GM12878 (cell line): ENCODE results near the gene EME2. TPM values are rescaled to one million over a fixed set of nuclear protein-coding genes. Genes with fewer than 3 reads are reported as not detected.
A peak's percentile ranks its signal among the peaks of the same experiment; 100 is the strongest.

ENCODE experiments used
- ATAC-seq: fragments of 200-7000 bp; cut with Tn5 transposase; 3 replicates; pipeline ENCODE4 v1.9.1; 2020; ENCODE audit warnings: mild to moderate bottlenecking, moderate library complexity
- BruUV-seq: library from RNA; stranded (reverse); fragments of 400-500 nt; replicated peaks from 2 replicates; lab custom pipeline; 2021; lab: Mats Ljungman, UMichigan
- CTCF ChIA-PET: fragments of 300-600 bp; sonication (Branson Sonifier 250); formaldehyde crosslinking; extraction: SDS; loops from one replicate; lab custom pipeline; 2021; ENCODE audit warnings: inconsistent platforms; lab: Yijun Ruan, JAX
- POLR2A ChIA-PET: fragments of 350-600 bp; formaldehyde crosslinking; extraction: SDS; loops from one replicate; lab custom pipeline; 2021; ENCODE audit warnings: inconsistent platforms; lab: Charles Lee
- RAD21 ChIA-PET: fragments of 300-600 bp; sonication (Branson Sonifier 250); formaldehyde crosslinking; loops from one replicate; lab custom pipeline; 2023; ENCODE audit warnings: antibody characterized with exemption; ENCODE audit not compliant: unreplicated experiment; lab: Charles Lee
- SMC1A ChIA-PET: fragments of 300-600 bp; sonication (Branson Sonifier 250); formaldehyde crosslinking; loops from one replicate; lab custom pipeline; 2023; ENCODE audit not compliant: unreplicated experiment, uncharacterized antibody; lab: Charles Lee
- DNase-seq: peaks from one replicate; pipeline ENCODE4 v3.0.0-alpha.2; 2011; ENCODE audit warnings: low read depth, low spot score
- FAIRE-seq: peaks from 3 replicates; lab custom pipeline; 2011; peaks lifted over from hg19 to GRCh38; lab: Jason Lieb, UNC
- H2AFZ ChIP-seq: 2 replicates; pipeline ENCODE4 v1.6.0; 2011; ENCODE audit warnings: low read depth, low read length, control low read depth; ENCODE audit not compliant: control insufficient read depth
- H3K27ac ChIP-seq: 2 replicates; pipeline ENCODE4 v1.5.1; 2011; ENCODE audit warnings: control low read depth; ENCODE audit not compliant: control insufficient read depth, insufficient read depth
- H3K27me3 ChIP-seq, 2 experiments: replicated peaks in 1 of 2; 2 replicates each; pipeline versions ENCODE4 v1.6.0 to v1.6.1; 2011; ENCODE audit warnings: low read length in 1 of 2; ENCODE audit not compliant: control insufficient read depth in 2 of 2, insufficient read depth in 2 of 2
- H3K36me3 ChIP-seq, 2 experiments: 2 replicates each; pipeline ENCODE4 v1.5.1; 2011; ENCODE audit warnings: low read length in 1 of 2; ENCODE audit not compliant: control insufficient read depth in 2 of 2, insufficient read depth in 2 of 2
- H3K4me1 ChIP-seq: 2 replicates; pipeline ENCODE4 v1.6.1; 2011; ENCODE audit warnings: mild to moderate bottlenecking, low read length, moderate library complexity, mixed read lengths; ENCODE audit not compliant: control insufficient read depth, insufficient read depth
- H3K4me2 ChIP-seq: 2 replicates; pipeline ENCODE4 v1.6.0; 2011; ENCODE audit warnings: control low read depth; ENCODE audit not compliant: control insufficient read depth, insufficient read depth
- H3K4me3 ChIP-seq: fragments of 200-600 bp; sonication (generic); 2 replicates; pipeline ENCODE4 v1.5.1; 2016
- H3K79me2 ChIP-seq: 2 replicates; pipeline ENCODE4 v1.6.0; 2011; ENCODE audit warnings: low read length; ENCODE audit not compliant: control insufficient read depth, insufficient read depth
- H3K9ac ChIP-seq: 2 replicates; pipeline ENCODE4 v1.8.0; 2011; ENCODE audit warnings: low read length, control low read depth, mixed read lengths; ENCODE audit not compliant: control insufficient read depth, insufficient read depth
- H3K9me3 ChIP-seq: replicated peaks from 3 replicates; pipeline ENCODE4 v1.5.1; 2011; ENCODE audit warnings: mild to moderate bottlenecking, low read length; ENCODE audit not compliant: control insufficient read depth, insufficient read depth
- H4K20me1 ChIP-seq: 2 replicates; pipeline ENCODE4 v1.6.0; 2011; ENCODE audit not compliant: control insufficient read depth, insufficient read depth
- CEBPB ChIP-seq, 2 experiments: fragments of 150-350 bp in 1 of 2; IDR thresholded peaks; 2 replicates each; pipeline ENCODE4 v1.6.1; 2012 to 2014; ENCODE audit warnings: low read depth in 2 of 2, low read length in 2 of 2, borderline replicate concordance in 1 of 2, inconsistent platforms in 1 of 2
- EZH2 ChIP-seq: IDR thresholded peaks from 2 replicates; pipeline ENCODE4 v1.6.1; 2012; ENCODE audit warnings: low read depth, mild to moderate bottlenecking, control low read depth, inconsistent platforms, low read length, borderline replicate concordance; ENCODE audit not compliant: control insufficient read depth
- MEF2B ChIP-seq: fragments of 450-650 bp; IDR thresholded peaks from 2 replicates; pipeline ENCODE4 v1.6.1; 2018; ENCODE audit warnings: mild to moderate bottlenecking, moderate library complexity; ENCODE audit not compliant: partially characterized antibody, poor library complexity, severe bottlenecking
- MXI1 ChIP-seq: fragments of 150-350 bp; IDR thresholded peaks from 2 replicates; pipeline ENCODE4 v1.6.1; 2011; ENCODE audit warnings: low read depth, mild to moderate bottlenecking, inconsistent platforms, low read length, improper control_type of control experiment
- MYB ChIP-seq: fragments of 150-350 bp; IDR thresholded peaks from 2 replicates; pipeline ENCODE4 v1.6.1; 2014; ENCODE audit warnings: mild to moderate bottlenecking, low read depth, low read length, borderline replicate concordance
- NFIC ChIP-seq: IDR thresholded peaks from 2 replicates; pipeline ENCODE4 v1.6.1; 2012; ENCODE audit warnings: low read depth, mild to moderate bottlenecking, inconsistent platforms, low read length, moderate library complexity
- NFYB ChIP-seq: IDR thresholded peaks from 2 replicates; pipeline ENCODE4 v1.6.1; 2011; ENCODE audit warnings: low read depth, mild to moderate bottlenecking, low read length, improper control_type of control experiment, moderate library complexity; ENCODE audit not compliant: insufficient read depth
- POU2F2 ChIP-seq: IDR thresholded peaks from 3 replicates; pipeline ENCODE4 v1.6.1; 2011; ENCODE audit warnings: low read depth, mild to moderate bottlenecking, low read length, borderline replicate concordance
- RAD21 ChIP-seq: IDR thresholded peaks from 2 replicates; pipeline ENCODE4 v1.6.1; 2011; ENCODE audit warnings: mild to moderate bottlenecking, low read depth, low read length, moderate library complexity; ENCODE audit not compliant: insufficient read depth
- RUNX3 ChIP-seq: IDR thresholded peaks from 2 replicates; pipeline ENCODE4 v1.6.1; 2012; ENCODE audit warnings: low read length, inconsistent platforms
- SIX5 ChIP-seq: IDR thresholded peaks from 2 replicates; pipeline ENCODE4 v1.6.1; 2011; ENCODE audit warnings: mild to moderate bottlenecking, low read depth, low read length, moderate library complexity; ENCODE audit not compliant: severe bottlenecking
- SMAD1 ChIP-seq: fragments of 450-650 bp; IDR thresholded peaks from 2 replicates; pipeline ENCODE4 v1.6.1; 2018; ENCODE audit warnings: mild to moderate bottlenecking, low read depth; ENCODE audit not compliant: partially characterized antibody
- SMC3 ChIP-seq: IDR thresholded peaks from 2 replicates; pipeline ENCODE4 v1.6.1; 2011; ENCODE audit warnings: low read length, improper control_type of control experiment, borderline replicate concordance
- SREBF1 ChIP-seq: IDR thresholded peaks from 2 replicates; pipeline ENCODE4 v1.6.1; 2012; ENCODE audit warnings: mild to moderate bottlenecking, low read length
- TBL1XR1 ChIP-seq: IDR thresholded peaks from 2 replicates; pipeline ENCODE4 v1.6.1; 2012; ENCODE audit warnings: low read depth, low read length, improper control_type of control experiment
- YY1 ChIP-seq: IDR thresholded peaks from 2 replicates; pipeline ENCODE4 v1.6.1; 2011; ENCODE audit warnings: low read depth, mild to moderate bottlenecking, low read length
- ZNF207 ChIP-seq: fragments of 450-650 bp; IDR thresholded peaks from 2 replicates; pipeline ENCODE4 v1.6.1; 2014; ENCODE audit warnings: antibody characterized with exemption, mild to moderate bottlenecking, borderline replicate concordance
- ZNF217 ChIP-seq: fragments of 450-650 bp; IDR thresholded peaks from 2 replicates; pipeline ENCODE4 v1.6.1; 2017; ENCODE audit warnings: antibody characterized with exemption, mild to moderate bottlenecking
- WGBS: methylation state at CpG from one replicate; pipeline ENCODE4 v1.1.6; 2016; ENCODE audit warnings: low lambda C conversion rate; ENCODE audit not compliant: insufficient replicate concordance, insufficient coverage; ENCODE audit errors: missing lambda C conversion rate; 5-methylcytosine and 5-hydroxymethylcytosine counted together
- in situ Hi-C: fragments of 300-500 bp; cut with MboI; formaldehyde crosslinking; loops from 9 replicates; pipeline ENCODE4 v1.14.3; 2018; ENCODE audit warnings: mixed read lengths
- intact Hi-C: fragments of 100-400 bp; cut with micrococcal nuclease; formaldehyde crosslinking; loops from one replicate; pipeline ENCODE4 v1.14.2; 2022; ENCODE audit not compliant: unreplicated experiment
- polyA plus RNA-seq, 11 experiments: library from polyadenylated mRNA; depleted of rRNA in 4 of 11; unstranded in 6 of 11; stranded (reverse) in 5 of 11; fragments of >200 nt; fragmentation: Nextera tagmentation in 4 of 11; fragmentation: Illumina TruSeq in 1 of 11; extraction: Ambion mirVana in 4 of 11; extraction: Trizol in 1 of 11; gene quantifications; 1 replicate in 1 of 11; 2 replicates in 10 of 11; pipeline versions ENCODE4 v1.2.1 to v1.2.3, GENCODE V29; 2011 to 2016; ENCODE audit warnings: inconsistent platforms in 2 of 11, missing spikeins in 2 of 11, low read depth in 1 of 11
- total RNA-seq, 4 experiments: library from RNA; depleted of rRNA in 3 of 4; stranded (reverse); fragments of >200 nt in 3 of 4; fragmentation: Illumina TruSeq in 1 of 4; extraction: Trizol in 1 of 4; gene quantifications; 2 replicates each; pipeline versions ENCODE4 v1.2.1 to v1.2.3, GENCODE V29; 2013 to 2021
- TF ChIP-seq, protein P1 (sequence below): fragments of 450-650 bp; IDR thresholded peaks from 2 replicates; pipeline ENCODE4 v1.6.1; 2016; ENCODE audit warnings: mild to moderate bottlenecking
- TF ChIP-seq, protein P2 (sequence below): IDR thresholded peaks from 2 replicates; pipeline ENCODE4 v1.6.1; 2011; ENCODE audit warnings: low read depth, low read length, improper control_type of control experiment, borderline replicate concordance
- TF ChIP-seq, protein P3 (sequence below): IDR thresholded peaks from 2 replicates; pipeline ENCODE4 v1.6.1; 2012; ENCODE audit warnings: low read depth, low read length, improper control_type of control experiment

Gene EME2
- total and polyA plus RNA-seq, 10 of the 15 experiments (the other 5 are each of a cell fraction or from before 2014, with no cell fraction given): 0.29 to 16.9 (median 4.1) TPM

DNA sequence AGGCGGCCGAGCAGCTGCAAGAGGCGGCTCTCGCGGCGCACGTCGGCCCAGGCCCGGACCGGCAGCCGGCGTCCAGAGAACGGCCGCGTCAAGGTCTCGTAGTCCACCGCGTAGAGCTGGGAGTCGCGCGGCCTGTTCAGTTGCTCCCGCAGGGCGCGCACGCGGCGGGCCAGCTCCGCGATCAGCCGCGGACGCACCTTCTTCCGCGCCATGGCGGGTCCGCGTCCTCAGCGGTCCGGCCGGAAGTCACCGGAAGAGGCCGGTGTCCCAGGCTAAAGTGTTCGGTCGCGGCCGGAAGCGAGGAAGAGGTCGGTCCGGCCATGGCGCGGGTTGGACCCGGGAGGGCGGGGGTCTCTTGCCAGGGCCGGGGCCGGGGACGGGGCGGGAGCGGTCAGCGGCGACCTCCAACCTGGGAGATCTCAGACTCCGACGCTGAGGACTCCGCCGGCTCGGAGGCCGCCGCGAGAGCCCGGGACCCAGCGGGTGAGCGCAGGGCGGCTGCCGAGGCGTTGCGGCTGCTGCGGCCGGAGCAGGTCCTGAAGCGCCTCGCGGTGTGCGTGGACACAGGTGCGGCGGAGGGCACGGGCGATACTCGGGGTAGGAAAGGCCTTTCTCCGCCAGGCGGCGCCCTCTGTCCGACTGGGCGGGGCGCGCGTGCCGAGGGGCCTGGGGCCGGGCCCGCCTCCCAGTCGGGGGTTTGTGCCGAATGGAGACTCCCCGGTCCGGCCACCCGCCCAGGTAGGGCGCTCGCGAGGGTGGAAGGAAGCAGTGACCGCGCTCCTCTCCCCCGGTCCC, 495 bp downstream of the EME2 start, which contains the start of gene MRPS34:
TSS of gene MRPS34 (minus strand) at position 227 of the 795 bp plus-strand sequence. CDS start at position 212, 15 bp downstream.
- intact Hi-C loops: loop anchor here (5.0 kb wide), 1 partner anchor 66 kb away; the partner anchor contains the start of gene MAPK8IP3
- Histone ChIP-seq H3K79me2 (peaks cover 43% of the 10 kb centered on the region), H3K27ac (peak within 1 kb of the TSS; percentile 89), H2AFZ (peak within 1 kb of the TSS; percentile 81), H3K4me2 (peak within 1 kb of the TSS; percentile 94), H3K4me3 (peak within 1 kb of the TSS; percentile 100), H3K9me3 (no peaks in the 10 kb centered on the region), H3K4me1 (peaks cover 15% of the 10 kb centered on the region), H3K9ac (peak within 1 kb of the TSS; percentile 78), H4K20me1 (no peaks in the 10 kb centered on the region), H3K27me3 (no peaks in the 10 kb centered on the region), H3K36me3 (peaks cover 0 to 14% of the 10 kb centered on the region in 2 experiments; a peak in 2 of 4 replicates)
- RAD21 ChIA-PET: interaction anchor here (1.2 to 3.1 kb wide), 2 partner anchors 9 to 95 kb away, joined by 3 to 22 read pairs; partner anchors contain the start of genes JPT2, NUBP2 and SPSB3
- SMC1A ChIA-PET: interaction anchor here (0.9 kb wide), 1 partner anchor 9 kb away, joined by 3 read pairs; the partner anchor contains the start of genes NUBP2 and SPSB3
- ATAC-seq: peak; percentile 71
- CTCF ChIA-PET: interaction anchor here (0.7 to 1.9 kb wide), 5 partner anchors 8 to 67 kb away, joined by 3 to 12 read pairs (median 4); partner anchors contain the start of genes MAPK8IP3, NUBP2 and SPSB3
- peak; percentile 17 for DNase-seq
- POLR2A ChIA-PET: interaction anchor here (0.8 to 5.8 kb wide), 3 partner anchors 9 to 73 kb away, joined by 3 to 39 read pairs (median 4); partner anchors contain the start of genes NUBP2 and SPSB3
- in situ Hi-C loops: loop anchor here (5.0 kb wide), 1 partner anchor 61 kb away; no protein-coding TSS in a partner anchor
- under 1% methylated on average over 76 of the region's 108 CpGs for WGBS
- BruUV-seq: TSS peak; percentile 22
- peak; percentile 27 for FAIRE-seq
- TF ChIP-seq, protein P1, sequence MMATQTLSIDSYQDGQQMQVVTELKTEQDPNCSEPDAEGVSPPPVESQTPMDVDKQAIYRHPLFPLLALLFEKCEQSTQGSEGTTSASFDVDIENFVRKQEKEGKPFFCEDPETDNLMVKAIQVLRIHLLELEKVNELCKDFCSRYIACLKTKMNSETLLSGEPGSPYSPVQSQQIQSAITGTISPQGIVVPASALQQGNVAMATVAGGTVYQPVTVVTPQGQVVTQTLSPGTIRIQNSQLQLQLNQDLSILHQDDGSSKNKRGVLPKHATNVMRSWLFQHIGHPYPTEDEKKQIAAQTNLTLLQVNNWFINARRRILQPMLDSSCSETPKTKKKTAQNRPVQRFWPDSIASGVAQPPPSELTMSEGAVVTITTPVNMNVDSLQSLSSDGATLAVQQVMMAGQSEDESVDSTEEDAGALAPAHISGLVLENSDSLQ: peak; percentile 44
- TF ChIP-seq NFYB (no peak), POU2F2 (peak; percentile 83; the same call in 2 of the 3 replicates), NFIC (no peak), RUNX3 (peak; percentile 61), SREBF1 (peak; percentile 49; the same call in 1 of the 2 replicates), TBL1XR1 (0 out of 2 replicates have a peak, but pooled peaks have one; percentile 17), ZNF217 (no peak), SIX5 (peak; percentile 70), RAD21 (peak; percentile 29; the same call in 1 of the 2 replicates), MXI1 (peak; percentile 39), EZH2 (no peak), ZNF207 (0 out of 2 replicates have a peak, but pooled peaks have one; percentile 17), MYB (no peak), YY1 (peak; percentile 96), SMC3 (peak; percentile 36), CEBPB (IDR thresholded peaks at IDR 0.05; ENCODE audit: borderline replicate concordance in 1 of 2, low read depth in 2 of 2, low read length in 2 of 2) (no peak), SMAD1 (no peak), MEF2B (peak; percentile 26)
- TF ChIP-seq, protein P2, sequence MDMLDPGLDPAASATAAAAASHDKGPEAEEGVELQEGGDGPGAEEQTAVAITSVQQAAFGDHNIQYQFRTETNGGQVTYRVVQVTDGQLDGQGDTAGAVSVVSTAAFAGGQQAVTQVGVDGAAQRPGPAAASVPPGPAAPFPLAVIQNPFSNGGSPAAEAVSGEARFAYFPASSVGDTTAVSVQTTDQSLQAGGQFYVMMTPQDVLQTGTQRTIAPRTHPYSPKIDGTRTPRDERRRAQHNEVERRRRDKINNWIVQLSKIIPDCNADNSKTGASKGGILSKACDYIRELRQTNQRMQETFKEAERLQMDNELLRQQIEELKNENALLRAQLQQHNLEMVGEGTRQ: no peak
- TF ChIP-seq, protein P3, sequence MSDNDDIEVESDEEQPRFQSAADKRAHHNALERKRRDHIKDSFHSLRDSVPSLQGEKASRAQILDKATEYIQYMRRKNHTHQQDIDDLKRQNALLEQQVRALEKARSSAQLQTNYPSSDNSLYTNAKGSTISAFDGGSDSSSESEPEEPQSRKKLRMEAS: peak; percentile 15; the same call in 1 of the 2 replicates
